Mammary epithelial cell (primary cell): Measurements from ENCODE around the gene LAGE3.

Source experiments
- CTCF ChIP-seq, 2 donors: IDR thresholded peaks in 1 of 2; conservative IDR thresholded peaks in 1 of 2; 2 replicates each; pipeline ENCODE4 v1.5.1; 2011 to 2012; ENCODE audit warnings: inconsistent platforms in 2 of 2, low read length in 2 of 2, mild to moderate bottlenecking in 2 of 2, control low read depth in 1 of 2, low read depth in 1 of 2; ENCODE audit not compliant: insufficient read depth in 1 of 2; ENCODE audit errors: extremely low read depth in 1 of 2
- EZH2 ChIP-seq: IDR thresholded peaks from 2 replicates; pipeline ENCODE4 v1.6.1; 2012; ENCODE audit warnings: low read length, inconsistent platforms, borderline replicate concordance

- no peak for TF ChIP-seq CTCF (conservative IDR thresholded peaks at IDR 0.05 in 1 of 2, IDR thresholded peaks at IDR 0.05 in 1 of 2; ENCODE audit: extremely low read depth in 1 of 2, insufficient read depth in 1 of 2, low read depth in 1 of 2, low read length in 2 of 2)
- no peak for TF ChIP-seq EZH2
Measured at GRCh38 chrX:154508384-154508745, 29.3 kb upstream of the LAGE3 start.
